Neural cell (in vitro differentiated cells): ENCODE measurements around the gene TACC2. TPM values are rescaled to one million over a fixed set of nuclear protein-coding genes. Genes with fewer than 3 reads are reported as not detected.

Source experiments
- H2AFZ ChIP-seq: fragments of 200-600, 300-800 bp; sonication (generic), shearing (Covaris generic); 2 replicates; pipeline ENCODE4 v1.6.0; 2014; ENCODE audit warnings: low read depth, mild to moderate bottlenecking, antibody characterized with exemption, low read length, moderate library complexity
- H3F3A ChIP-seq: fragments of 200-600 bp; shearing (Covaris generic); 2 replicates; pipeline ENCODE4 v1.6.1; 2016; ENCODE audit warnings: mild to moderate bottlenecking, moderate library complexity, mixed read lengths, antibody characterized with exemption, low read length; ENCODE audit not compliant: insufficient read depth, poor library complexity, severe bottlenecking
- H3K27ac ChIP-seq: fragments of 200-600, 300-800 bp; sonication (generic), shearing (Covaris generic); 2 replicates; pipeline ENCODE4 v1.5.1; 2014; ENCODE audit warnings: mild to moderate bottlenecking, low read length, moderate library complexity
- H3K27me3 ChIP-seq: fragments of 300-800, 200-600 bp; sonication (generic), shearing (Covaris generic); 2 replicates; pipeline ENCODE4 v1.6.0; 2014; ENCODE audit warnings: mild to moderate bottlenecking, low read depth, low read length, moderate library complexity; ENCODE audit not compliant: insufficient read depth
- H3K36me3 ChIP-seq: fragments of 300-800, 200-600 bp; sonication (generic), shearing (Covaris generic); 2 replicates; pipeline ENCODE4 v1.5.1; 2014; ENCODE audit warnings: mild to moderate bottlenecking, antibody characterized with exemption, low read length, moderate library complexity; ENCODE audit not compliant: insufficient read depth
- H3K4me2 ChIP-seq: fragments of 300-800, 200-600 bp; sonication (generic), shearing (Covaris generic); 2 replicates; pipeline ENCODE4 v1.6.0; 2014; ENCODE audit warnings: mild to moderate bottlenecking, low read length
- H3K4me3 ChIP-seq: fragments of 300-800, 200-600 bp; sonication (generic), shearing (Covaris generic); 2 replicates; pipeline ENCODE4 v1.5.1; 2014; ENCODE audit warnings: mild to moderate bottlenecking, low read length, moderate library complexity
- H3K79me2 ChIP-seq: fragments of 200-600 bp; shearing (Covaris generic); replicated peaks from 2 replicates; pipeline ENCODE4 v1.6.0; 2014; ENCODE audit warnings: mild to moderate bottlenecking, low read length, moderate library complexity; ENCODE audit not compliant: insufficient read depth
- H3K9ac ChIP-seq: fragments of 300-800, 200-600 bp; sonication (generic), shearing (Covaris generic); 2 replicates; pipeline ENCODE4 v1.6.1; 2016; ENCODE audit warnings: mild to moderate bottlenecking, low read length, mixed read lengths
- H3K9me2 ChIP-seq: fragments of 200-600 bp; shearing (Covaris generic); 2 replicates; pipeline ENCODE4 v1.6.1; 2016; ENCODE audit warnings: mild to moderate bottlenecking, low read length, mixed read lengths; ENCODE audit not compliant: insufficient read depth
- H3K9me3 ChIP-seq: fragments of 200-600, 300-800 bp; sonication (generic), shearing (Covaris generic); 2 replicates; pipeline ENCODE4 v1.6.1; 2016; ENCODE audit warnings: mild to moderate bottlenecking, mixed run types, low read length, moderate library complexity, mixed read lengths
- H4K20me1 ChIP-seq: fragments of 200-600 bp; shearing (Covaris generic); 2 replicates; pipeline ENCODE4 v1.6.1; 2016; ENCODE audit warnings: mild to moderate bottlenecking, mixed run types; ENCODE audit not compliant: insufficient read depth
- EP300 ChIP-seq: fragments of 450-650 bp; conservative IDR thresholded peaks from 2 replicates; pipeline ENCODE4 v1.6.1; 2014; ENCODE audit warnings: antibody characterized with exemption, mild to moderate bottlenecking, moderate library complexity; ENCODE audit not compliant: poor library complexity, severe bottlenecking
- EZH2 ChIP-seq: fragments of 200-600, 300-800 bp; shearing (Covaris generic), sonication (generic); IDR thresholded peaks from 2 replicates; pipeline ENCODE4 v1.6.1; 2014; ENCODE audit warnings: antibody characterized with exemption, low read length, borderline replicate concordance, mild to moderate bottlenecking; ENCODE audit not compliant: insufficient read depth, poor library complexity, severe bottlenecking
- MXI1 ChIP-seq: fragments of 450-650 bp; conservative IDR thresholded peaks from 2 replicates; pipeline ENCODE4 v1.6.1; 2014; ENCODE audit warnings: antibody characterized with exemption, mild to moderate bottlenecking; ENCODE audit not compliant: poor library complexity, severe bottlenecking
- POLR2AphosphoS5 ChIP-seq: IDR thresholded peaks from 2 replicates; pipeline ENCODE4 v1.6.1; 2012
- RAD21 ChIP-seq: fragments of 450-650 bp; conservative IDR thresholded peaks from 2 replicates; pipeline ENCODE4 v1.6.1; 2014; ENCODE audit warnings: antibody characterized with exemption, mild to moderate bottlenecking, moderate library complexity
- SMC3 ChIP-seq: fragments of 450-650 bp; conservative IDR thresholded peaks from 2 replicates; pipeline ENCODE4 v1.6.1; 2014; ENCODE audit warnings: antibody characterized with exemption, mild to moderate bottlenecking, moderate library complexity; ENCODE audit not compliant: poor library complexity
- TAF1 ChIP-seq: IDR thresholded peaks from 2 replicates; pipeline ENCODE4 v1.6.1; 2012; ENCODE audit warnings: low read depth
- polyA plus RNA-seq: library from polyadenylated mRNA; depleted of rRNA; stranded (reverse); fragments of >200 nt; gene quantifications from 2 replicates; pipeline ENCODE4 v1.2.3, GENCODE V29; 2014
- TF ChIP-seq, protein P1 (sequence below): IDR thresholded peaks from 2 replicates; pipeline ENCODE4 v1.6.1; 2012; ENCODE audit warnings: borderline replicate concordance
- TF ChIP-seq, protein P2 (sequence below): fragments of 450-650 bp; IDR thresholded peaks from 2 replicates; pipeline ENCODE4 v1.5.1; 2014; ENCODE audit warnings: antibody characterized with exemption, mild to moderate bottlenecking, moderate library complexity; ENCODE audit not compliant: poor library complexity, severe bottlenecking

The TACC2 gene
- polyA plus RNA-seq, 1 donor from 2014 or later, result 17.6 TPM

DNA sequence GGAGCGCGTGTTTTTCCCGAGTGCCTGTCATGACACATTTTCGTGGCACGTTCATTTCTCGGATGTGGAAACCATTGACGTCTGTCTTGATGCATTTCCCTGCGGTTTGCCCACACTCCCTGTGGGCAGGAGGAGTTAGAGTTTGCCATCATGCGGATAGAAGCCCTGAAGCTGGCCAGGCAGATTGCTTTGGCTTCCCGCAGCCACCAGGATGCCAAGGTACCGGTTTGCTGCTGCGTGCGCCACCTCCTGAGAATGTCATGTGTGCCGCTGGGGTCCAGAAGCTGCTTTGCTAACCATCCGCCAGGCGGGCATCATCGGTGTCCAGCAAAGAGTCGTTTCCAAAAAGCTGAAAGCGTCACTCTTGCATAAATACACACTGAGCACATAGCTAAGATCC lies 241.3 kb downstream of the TACC2 start:
- no peak overlapping the region for H3K4me3 ChIP-seq
- no peaks in the 10 kb centered on the region for H3K79me2 ChIP-seq
- no peaks in the 10 kb centered on the region for H3K9me3 ChIP-seq
- H3K27ac ChIP-seq, result no peak overlapping the region
- H4K20me1 ChIP-seq, result no peaks in the 10 kb centered on the region
- H3F3A ChIP-seq, result no peaks in the 10 kb centered on the region
- H2AFZ ChIP-seq, result no peak overlapping the region
- H3K4me2 ChIP-seq, result no peak overlapping the region
- H3K27me3 ChIP-seq, result no peaks in the 10 kb centered on the region
- H3K9ac ChIP-seq, result no peak overlapping the region
- TF ChIP-seq POLR2AphosphoS5, result no peak
- TF ChIP-seq, protein P1, sequence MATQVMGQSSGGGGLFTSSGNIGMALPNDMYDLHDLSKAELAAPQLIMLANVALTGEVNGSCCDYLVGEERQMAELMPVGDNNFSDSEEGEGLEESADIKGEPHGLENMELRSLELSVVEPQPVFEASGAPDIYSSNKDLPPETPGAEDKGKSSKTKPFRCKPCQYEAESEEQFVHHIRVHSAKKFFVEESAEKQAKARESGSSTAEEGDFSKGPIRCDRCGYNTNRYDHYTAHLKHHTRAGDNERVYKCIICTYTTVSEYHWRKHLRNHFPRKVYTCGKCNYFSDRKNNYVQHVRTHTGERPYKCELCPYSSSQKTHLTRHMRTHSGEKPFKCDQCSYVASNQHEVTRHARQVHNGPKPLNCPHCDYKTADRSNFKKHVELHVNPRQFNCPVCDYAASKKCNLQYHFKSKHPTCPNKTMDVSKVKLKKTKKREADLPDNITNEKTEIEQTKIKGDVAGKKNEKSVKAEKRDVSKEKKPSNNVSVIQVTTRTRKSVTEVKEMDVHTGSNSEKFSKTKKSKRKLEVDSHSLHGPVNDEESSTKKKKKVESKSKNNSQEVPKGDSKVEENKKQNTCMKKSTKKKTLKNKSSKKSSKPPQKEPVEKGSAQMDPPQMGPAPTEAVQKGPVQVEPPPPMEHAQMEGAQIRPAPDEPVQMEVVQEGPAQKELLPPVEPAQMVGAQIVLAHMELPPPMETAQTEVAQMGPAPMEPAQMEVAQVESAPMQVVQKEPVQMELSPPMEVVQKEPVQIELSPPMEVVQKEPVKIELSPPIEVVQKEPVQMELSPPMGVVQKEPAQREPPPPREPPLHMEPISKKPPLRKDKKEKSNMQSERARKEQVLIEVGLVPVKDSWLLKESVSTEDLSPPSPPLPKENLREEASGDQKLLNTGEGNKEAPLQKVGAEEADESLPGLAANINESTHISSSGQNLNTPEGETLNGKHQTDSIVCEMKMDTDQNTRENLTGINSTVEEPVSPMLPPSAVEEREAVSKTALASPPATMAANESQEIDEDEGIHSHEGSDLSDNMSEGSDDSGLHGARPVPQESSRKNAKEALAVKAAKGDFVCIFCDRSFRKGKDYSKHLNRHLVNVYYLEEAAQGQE, result no peak
- TF ChIP-seq, protein P2, sequence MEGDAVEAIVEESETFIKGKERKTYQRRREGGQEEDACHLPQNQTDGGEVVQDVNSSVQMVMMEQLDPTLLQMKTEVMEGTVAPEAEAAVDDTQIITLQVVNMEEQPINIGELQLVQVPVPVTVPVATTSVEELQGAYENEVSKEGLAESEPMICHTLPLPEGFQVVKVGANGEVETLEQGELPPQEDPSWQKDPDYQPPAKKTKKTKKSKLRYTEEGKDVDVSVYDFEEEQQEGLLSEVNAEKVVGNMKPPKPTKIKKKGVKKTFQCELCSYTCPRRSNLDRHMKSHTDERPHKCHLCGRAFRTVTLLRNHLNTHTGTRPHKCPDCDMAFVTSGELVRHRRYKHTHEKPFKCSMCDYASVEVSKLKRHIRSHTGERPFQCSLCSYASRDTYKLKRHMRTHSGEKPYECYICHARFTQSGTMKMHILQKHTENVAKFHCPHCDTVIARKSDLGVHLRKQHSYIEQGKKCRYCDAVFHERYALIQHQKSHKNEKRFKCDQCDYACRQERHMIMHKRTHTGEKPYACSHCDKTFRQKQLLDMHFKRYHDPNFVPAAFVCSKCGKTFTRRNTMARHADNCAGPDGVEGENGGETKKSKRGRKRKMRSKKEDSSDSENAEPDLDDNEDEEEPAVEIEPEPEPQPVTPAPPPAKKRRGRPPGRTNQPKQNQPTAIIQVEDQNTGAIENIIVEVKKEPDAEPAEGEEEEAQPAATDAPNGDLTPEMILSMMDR, result no peak
- TF ChIP-seq EZH2, result no peak
- TF ChIP-seq EP300, result no peak
- TF ChIP-seq RAD21, result no peak
- no peak for TF ChIP-seq MXI1
- TF ChIP-seq SMC3, result no peak
- TF ChIP-seq TAF1, result no peak
- no peaks in the 10 kb centered on the region for H3K9me2 ChIP-seq
- H3K36me3 ChIP-seq, result peaks cover 6% of the 10 kb centered on the region

DNA sequence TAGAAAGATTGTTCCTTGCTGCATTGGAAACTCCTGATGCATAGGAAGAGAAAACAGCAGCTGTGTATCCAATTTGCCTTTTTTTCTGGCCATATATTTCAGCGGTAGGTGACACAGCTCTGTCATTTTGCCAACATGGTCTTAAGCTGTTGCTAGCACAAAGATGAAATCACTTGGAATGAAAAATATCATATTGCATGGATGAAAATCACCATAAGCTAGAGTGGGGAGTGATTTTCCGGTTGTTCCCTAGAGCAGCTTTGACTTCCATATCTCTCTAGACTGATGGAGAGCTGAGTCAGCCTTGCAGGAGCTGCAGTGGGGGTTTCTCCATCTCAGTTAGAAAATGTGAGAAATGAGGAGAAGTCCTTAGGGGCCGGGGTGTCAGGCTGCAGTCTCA lies 243.8 kb downstream of the TACC2 start:
- Histone ChIP-seq H3K9me2 (no peaks in the 10 kb centered on the region), H3K27me3 (no peaks in the 10 kb centered on the region), H3K4me2 (no peak overlapping the region), H3F3A (no peaks in the 10 kb centered on the region), H3K79me2 (no peaks in the 10 kb centered on the region), H3K9ac (no peak overlapping the region), H3K4me3 (no peak overlapping the region), H2AFZ (no peak overlapping the region), H4K20me1 (no peaks in the 10 kb centered on the region), H3K27ac (no peak overlapping the region), H3K9me3 (no peaks in the 10 kb centered on the region), H3K36me3 (peaks cover 6% of the 10 kb centered on the region)
- TF ChIP-seq, protein P2, result no peak
- TF ChIP-seq EP300, result no peak
- TF ChIP-seq TAF1, result no peak
- no peak for TF ChIP-seq RAD21
- no peak for TF ChIP-seq POLR2AphosphoS5
- TF ChIP-seq MXI1, result no peak
- TF ChIP-seq EZH2, result no peak
- TF ChIP-seq, protein P1, result no peak
- TF ChIP-seq SMC3, result no peak
